D721Med (cell line): Measurements from ENCODE around the gene PIEZO1.
"Not testable (repeated sequence)": the region's sequence is repeated elsewhere in the genome, so short reads cannot be mapped to it uniquely, and the experiment has no call there.

Experiments
- DNase-seq: peaks from one replicate; pipeline ENCODE4 v3.0.0; 2011; ENCODE audit warnings: low spot score; ENCODE audit not compliant: insufficient read length
- FAIRE-seq: peaks from 2 replicates; lab custom pipeline; 2011; peaks lifted over from hg19 to GRCh38; lab: Jason Lieb, UNC
- TF ChIP-seq, protein P1 (sequence below): IDR thresholded peaks from 2 replicates; pipeline ENCODE4 v1.5.1; 2012; ENCODE audit warnings: mild to moderate bottlenecking, control low read depth; ENCODE audit not compliant: insufficient read depth; ENCODE audit errors: missing control alignments

The PIEZO1 gene

DNA sequence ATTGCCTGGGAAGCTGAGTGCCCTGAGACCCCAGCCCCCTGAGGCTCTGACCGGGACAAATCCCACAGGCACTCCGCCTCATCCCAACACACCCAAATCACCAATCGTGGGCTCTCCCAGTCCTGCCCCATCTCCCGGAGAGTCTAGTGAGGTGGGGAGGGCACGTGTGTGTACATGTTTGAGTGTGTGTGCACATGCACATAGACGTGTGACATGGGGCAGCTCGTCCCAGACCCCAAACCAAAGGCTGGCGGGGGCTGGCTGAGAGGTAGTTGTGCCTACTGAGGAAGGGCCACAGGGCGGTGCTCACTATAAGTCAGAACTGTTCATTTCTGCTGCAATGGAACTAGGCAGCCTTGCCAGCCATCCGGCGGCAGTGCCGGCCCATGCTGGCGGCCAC, 107.3 kb downstream of the PIEZO1 start:
- TF ChIP-seq, protein P1, sequence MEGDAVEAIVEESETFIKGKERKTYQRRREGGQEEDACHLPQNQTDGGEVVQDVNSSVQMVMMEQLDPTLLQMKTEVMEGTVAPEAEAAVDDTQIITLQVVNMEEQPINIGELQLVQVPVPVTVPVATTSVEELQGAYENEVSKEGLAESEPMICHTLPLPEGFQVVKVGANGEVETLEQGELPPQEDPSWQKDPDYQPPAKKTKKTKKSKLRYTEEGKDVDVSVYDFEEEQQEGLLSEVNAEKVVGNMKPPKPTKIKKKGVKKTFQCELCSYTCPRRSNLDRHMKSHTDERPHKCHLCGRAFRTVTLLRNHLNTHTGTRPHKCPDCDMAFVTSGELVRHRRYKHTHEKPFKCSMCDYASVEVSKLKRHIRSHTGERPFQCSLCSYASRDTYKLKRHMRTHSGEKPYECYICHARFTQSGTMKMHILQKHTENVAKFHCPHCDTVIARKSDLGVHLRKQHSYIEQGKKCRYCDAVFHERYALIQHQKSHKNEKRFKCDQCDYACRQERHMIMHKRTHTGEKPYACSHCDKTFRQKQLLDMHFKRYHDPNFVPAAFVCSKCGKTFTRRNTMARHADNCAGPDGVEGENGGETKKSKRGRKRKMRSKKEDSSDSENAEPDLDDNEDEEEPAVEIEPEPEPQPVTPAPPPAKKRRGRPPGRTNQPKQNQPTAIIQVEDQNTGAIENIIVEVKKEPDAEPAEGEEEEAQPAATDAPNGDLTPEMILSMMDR, result no peak
- DNase-seq, result no peak
- FAIRE-seq, result no peak

DNA sequence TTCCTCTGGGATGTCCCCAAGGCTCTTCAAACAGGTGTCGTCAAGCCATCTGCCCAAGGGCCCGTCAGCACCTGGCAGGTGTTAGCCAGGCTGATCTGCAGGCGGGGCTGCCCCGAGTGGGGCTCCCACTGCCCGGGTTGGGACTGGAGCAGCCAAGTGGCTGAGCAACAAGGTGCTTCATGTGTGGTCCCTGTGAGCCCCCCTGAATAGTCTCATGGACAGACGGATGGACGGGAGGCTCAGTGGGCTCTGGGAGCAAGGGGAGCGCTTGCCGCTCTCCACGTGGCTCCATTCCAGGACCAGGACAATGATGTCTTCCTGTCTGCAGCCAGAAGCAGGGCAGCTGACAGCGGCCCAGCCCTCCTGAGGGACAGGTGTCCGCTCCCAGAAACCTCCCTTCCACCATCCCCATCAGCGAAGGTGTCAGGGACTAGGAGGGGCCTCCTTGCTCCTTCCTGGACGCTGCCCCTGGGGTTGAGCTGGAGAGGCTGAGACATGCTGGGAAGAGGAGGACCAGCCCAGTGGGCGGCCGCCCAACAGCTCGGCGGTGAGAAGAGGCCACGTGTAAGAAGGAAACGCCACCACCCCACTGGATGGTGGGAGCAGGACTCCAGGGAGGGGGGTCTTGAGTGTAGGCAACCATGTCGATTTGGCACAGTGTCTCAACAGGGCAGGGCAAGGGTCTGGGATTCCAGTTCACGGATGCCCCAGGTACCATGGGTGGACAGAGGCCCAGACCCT, 108.3 kb downstream of the PIEZO1 start:
- DNase-seq, result no peak
- no peak for FAIRE-seq
- TF ChIP-seq, protein P1, result no peak

GRCh38 chr16:88673716-88674379, 111.2 kb downstream of the PIEZO1 start:
- DNase-seq, result no peak
- TF ChIP-seq, protein P1, result no peak
- FAIRE-seq, result no peak

DNA sequence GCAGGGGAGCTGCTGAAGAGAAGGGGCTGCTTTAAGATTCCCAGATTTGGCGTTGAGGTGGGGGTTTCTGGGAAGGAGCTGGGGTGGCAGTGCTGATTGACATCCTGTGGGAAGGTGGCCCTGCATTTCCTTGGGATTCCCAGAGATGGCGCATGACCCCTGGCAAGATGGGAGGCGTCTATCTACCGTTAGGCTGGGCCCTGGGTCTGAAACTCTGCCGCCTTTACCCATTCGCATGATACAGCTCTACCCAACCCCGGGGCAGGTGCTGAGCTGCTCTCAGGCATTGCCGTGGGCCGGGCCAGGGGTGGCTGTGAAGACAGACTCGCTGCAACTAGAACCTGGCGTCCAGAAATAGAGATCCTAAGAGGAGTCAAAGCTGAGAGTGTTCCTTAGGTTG, 112.2 kb downstream of the PIEZO1 start:
- FAIRE-seq, result no peak

GRCh38 chr16:88671806-88672205, 113.2 kb downstream of the PIEZO1 start:
- FAIRE-seq (no peak), DNase-seq (no peak)
- TF ChIP-seq, protein P1, result no peak

More for the DNA sequence above, 112.2 kb downstream of the PIEZO1 start:
- TF ChIP-seq, protein P1, result peak; percentile 29
- DNase-seq, result no peak

DNA sequence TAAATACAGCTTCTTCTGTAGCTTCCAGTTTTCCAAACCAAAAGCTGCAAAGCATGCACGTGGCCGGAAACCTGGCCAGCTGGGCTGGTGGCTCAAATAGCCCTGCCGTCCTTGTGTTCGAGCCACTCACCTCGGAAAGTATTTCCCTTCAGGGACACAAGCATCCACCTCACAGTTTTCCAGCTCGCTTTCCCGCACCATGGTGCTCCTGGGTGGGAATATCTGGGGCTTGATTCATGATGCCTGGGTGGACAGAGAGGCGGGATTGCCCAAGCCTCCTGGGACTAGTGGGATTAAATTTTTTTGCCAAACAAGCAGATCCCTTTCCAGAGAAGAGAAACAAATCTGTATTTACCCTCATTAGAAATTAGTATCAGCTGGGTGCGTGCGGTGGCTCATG, 115.0 kb downstream of the PIEZO1 start:
- FAIRE-seq (no peak), DNase-seq (no peak)
- TF ChIP-seq, protein P1, result no peak

- FAIRE-seq, DNase-seq: not testable (repeated sequence)
These were observed 115.5 kb downstream of the PIEZO1 start for GRCh38 chr16:88669493-88669892.
